Sigmoid colon (tissue), 7 donors: Measurements from ENCODE around the gene PDE4A. TPM values are rescaled to one million over a fixed set of nuclear protein-coding genes. Genes with fewer than 3 reads are reported as not detected.
"Not testable (repeated sequence)": the region's sequence is repeated elsewhere in the genome, so short reads cannot be mapped to it uniquely, and the experiment has no call there.

Source experiments
- DNase-seq: peaks from one replicate; pipeline ENCODE4 v3.0.0-alpha.2; 2019
- H3K27ac ChIP-seq, 4 donors: fragments of 200-600 bp; sonication (generic); one replicate each; pipeline ENCODE4 v1.5.1; 2016 to 2019; ENCODE audit warnings: mild to moderate bottlenecking in 1 of 4
- H3K27me3 ChIP-seq, 3 donors: fragments of 200-600 bp; sonication (generic); one replicate each; pipeline ENCODE4 v1.5.1; 2019; ENCODE audit warnings: mild to moderate bottlenecking in 1 of 3
- H3K36me3 ChIP-seq, 4 donors: fragments of 200-600 bp; sonication (generic); one replicate each; pipeline ENCODE4 v1.5.1; 2016 to 2019
- H3K4me1 ChIP-seq, 4 donors: fragments of 200-600 bp; sonication (generic); one replicate each; pipeline ENCODE4 v1.5.1; 2017 to 2019
- H3K4me3 ChIP-seq, 4 donors: fragments of 200-600 bp; sonication (generic); one replicate each; pipeline ENCODE4 v1.5.1; 2017 to 2019; ENCODE audit warnings: mild to moderate bottlenecking in 2 of 4, moderate library complexity in 1 of 4
- H3K9me3 ChIP-seq, 4 donors: fragments of 200-600 bp in 3 of 4; sonication (generic) in 3 of 4; one replicate each; pipeline versions ENCODE4 v1.5.1 to v1.6.1; 2013 to 2019
- EP300 ChIP-seq, 4 donors: sonication (generic); formaldehyde crosslinking; IDR thresholded peaks; one replicate each; pipeline ENCODE4 v1.6.1; 2017; ENCODE audit warnings: antibody characterized with exemption in 4 of 4
- POLR2A ChIP-seq, 2 donors: fragments of 450-650 bp; IDR thresholded peaks; one replicate each; pipeline ENCODE4 v1.6.1; 2016; ENCODE audit warnings: antibody characterized with exemption in 2 of 2, mild to moderate bottlenecking in 2 of 2, moderate library complexity in 2 of 2
- POLR2AphosphoS5 ChIP-seq, 4 donors: sonication (generic); formaldehyde crosslinking; IDR thresholded peaks; one replicate each; pipeline ENCODE4 v1.6.1; 2017; ENCODE audit warnings: antibody characterized with exemption in 4 of 4
- WGBS, 2 donors: extraction: QIAGEN DNeasy Blood & Tissue Kit; methylation state at CpG; one replicate each; pipeline ENCODE4 v1.1.7; 2013; 5-methylcytosine and 5-hydroxymethylcytosine counted together
- intact Hi-C: fragments of 100-400 bp; cut with DNase I; formaldehyde crosslinking; loops from one replicate; pipeline ENCODE4 v1.15.1; 2023
- polyA plus RNA-seq, 3 donors: library from polyadenylated mRNA; stranded (reverse); fragments of 200-250 nt; gene quantifications; one replicate each; pipeline ENCODE4 v1.2.3, GENCODE V29; 2013
- total RNA-seq, 4 donors: library from RNA; depleted of rRNA; stranded (reverse); fragments of >200 nt; gene quantifications; one replicate each; pipeline ENCODE4 v1.1.0, GENCODE V29; 2016
- TF ChIP-seq, protein P1 (sequence below), 4 experiments: fragments of 450-650 bp in 3 of 4; fragments of 200-600 bp in 1 of 4; IDR thresholded peaks; one replicate each; pipeline ENCODE4 v1.5.1; 2016 to 2019; ENCODE audit warnings: antibody characterized with exemption in 4 of 4, mild to moderate bottlenecking in 3 of 4, moderate library complexity in 2 of 4
- donor health status: healthy with polysubstance abuse.
- donor health status: Bipolar disorder and iron deficiency.
- donor health status: healthy.

The PDE4A gene
- total and polyA plus RNA-seq, 7 donors, result 4.2 to 14.7 (median 7.6) TPM

- Histone ChIP-seq H3K27ac (peak overlapping the region in 2 of 4 donors; percentile 41 to 49), H3K4me3 (peak overlapping the region in 1 of 4 donors; percentile 29), H3K27me3 (no peaks in the 10 kb centered on the region), H3K9me3 (no peaks in the 10 kb centered on the region), H3K4me1 (peaks cover 0 to 13% (median 7%) of the 10 kb centered on the region in 4 donors), H3K36me3 (peaks cover 0 to 31% (median 14%) of the 10 kb centered on the region in 4 donors)
- WGBS, 2 donors, result 37 to 38% methylated on average over 8 of the region's 8 CpGs
- no peak for DNase-seq
- TF ChIP-seq POLR2AphosphoS5 (IDR thresholded peaks at IDR 0.05) (no peak), POLR2A (IDR thresholded peaks at IDR 0.05) (no peak), EP300 (IDR thresholded peaks at IDR 0.05) (no peak)
- TF ChIP-seq, protein P1, sequence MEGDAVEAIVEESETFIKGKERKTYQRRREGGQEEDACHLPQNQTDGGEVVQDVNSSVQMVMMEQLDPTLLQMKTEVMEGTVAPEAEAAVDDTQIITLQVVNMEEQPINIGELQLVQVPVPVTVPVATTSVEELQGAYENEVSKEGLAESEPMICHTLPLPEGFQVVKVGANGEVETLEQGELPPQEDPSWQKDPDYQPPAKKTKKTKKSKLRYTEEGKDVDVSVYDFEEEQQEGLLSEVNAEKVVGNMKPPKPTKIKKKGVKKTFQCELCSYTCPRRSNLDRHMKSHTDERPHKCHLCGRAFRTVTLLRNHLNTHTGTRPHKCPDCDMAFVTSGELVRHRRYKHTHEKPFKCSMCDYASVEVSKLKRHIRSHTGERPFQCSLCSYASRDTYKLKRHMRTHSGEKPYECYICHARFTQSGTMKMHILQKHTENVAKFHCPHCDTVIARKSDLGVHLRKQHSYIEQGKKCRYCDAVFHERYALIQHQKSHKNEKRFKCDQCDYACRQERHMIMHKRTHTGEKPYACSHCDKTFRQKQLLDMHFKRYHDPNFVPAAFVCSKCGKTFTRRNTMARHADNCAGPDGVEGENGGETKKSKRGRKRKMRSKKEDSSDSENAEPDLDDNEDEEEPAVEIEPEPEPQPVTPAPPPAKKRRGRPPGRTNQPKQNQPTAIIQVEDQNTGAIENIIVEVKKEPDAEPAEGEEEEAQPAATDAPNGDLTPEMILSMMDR (IDR thresholded peaks at IDR 0.05), result no peak
- intact Hi-C loops, result no loop called here
These were observed 40.3 kb downstream of the PDE4A start for GRCh38 chr19:10460714-10461046.

GRCh38 chr19:10461047-10461949 is 41.0 kb downstream of the PDE4A start:
- peaks cover 0 to 36% (median 16%) of the 10 kb centered on the region in 4 donors for H3K36me3 ChIP-seq
- TF ChIP-seq POLR2A (IDR thresholded peaks at IDR 0.05) (no peak), POLR2AphosphoS5 (IDR thresholded peaks at IDR 0.05) (no peak), EP300 (IDR thresholded peaks at IDR 0.05) (no peak)
- TF ChIP-seq, protein P1 (IDR thresholded peaks at IDR 0.05), result no peak
- WGBS, 2 donors, result 6 to 15% methylated on average over 45 of the region's 45 CpGs
- no peaks in the 10 kb centered on the region for H3K9me3 ChIP-seq
- peak; percentile 98 for DNase-seq
- H3K4me1 ChIP-seq, result peaks cover 0 to 13% (median 7%) of the 10 kb centered on the region in 4 donors
- H3K27ac ChIP-seq, result peak overlapping the region; percentile 23 to 60 (median 42)
- no peaks in the 10 kb centered on the region for H3K27me3 ChIP-seq
- intact Hi-C loops, result no loop called here
- H3K4me3 ChIP-seq, result peak overlapping the region in 3 of 4 donors; percentile 30 to 43 (median 41)

- H3K9me3 ChIP-seq, H3K27me3 ChIP-seq, DNase-seq, H3K4me3 ChIP-seq, intact Hi-C loops: not testable (repeated sequence)
- H3K36me3 ChIP-seq, result peaks cover 0 to 44% (median 19%) of the 10 kb centered on the region in 4 donors
- 92 to 96% methylated on average over 15 of the region's 15 CpGs for WGBS, 2 donors
- peak overlapping the region in 2 of 4 donors; percentile 47 to 60 for H3K27ac ChIP-seq
- peaks cover 0 to 13% (median 7%) of the 10 kb centered on the region in 4 donors for H3K4me1 ChIP-seq
These were observed 41.7 kb downstream of the PDE4A start for GRCh38 chr19:10462042-10462441.

- no peaks in the 10 kb centered on the region for H3K27me3 ChIP-seq
- intact Hi-C loops, result no loop called here
- TF ChIP-seq, protein P1 (IDR thresholded peaks at IDR 0.05), result no peak
- TF ChIP-seq EP300 (IDR thresholded peaks at IDR 0.05) (no peak), POLR2A (IDR thresholded peaks at IDR 0.05) (no peak), POLR2AphosphoS5 (IDR thresholded peaks at IDR 0.05) (no peak)
- H3K36me3 ChIP-seq, result peaks cover 0 to 48% (median 24%) of the 10 kb centered on the region in 4 donors
- H3K4me3 ChIP-seq, result no peak overlapping the region
- H3K27ac ChIP-seq, result no peak overlapping the region
- no peaks in the 10 kb centered on the region for H3K9me3 ChIP-seq
- H3K4me1 ChIP-seq, result peaks cover 0 to 13% (median 7%) of the 10 kb centered on the region in 4 donors
- DNase-seq, result no peak
- WGBS, 2 donors, result 76 to 88% methylated on average over 4 of the region's 4 CpGs
These were observed 42.2 kb downstream of the PDE4A start for GRCh38 chr19:10462557-10462956.

DNA sequence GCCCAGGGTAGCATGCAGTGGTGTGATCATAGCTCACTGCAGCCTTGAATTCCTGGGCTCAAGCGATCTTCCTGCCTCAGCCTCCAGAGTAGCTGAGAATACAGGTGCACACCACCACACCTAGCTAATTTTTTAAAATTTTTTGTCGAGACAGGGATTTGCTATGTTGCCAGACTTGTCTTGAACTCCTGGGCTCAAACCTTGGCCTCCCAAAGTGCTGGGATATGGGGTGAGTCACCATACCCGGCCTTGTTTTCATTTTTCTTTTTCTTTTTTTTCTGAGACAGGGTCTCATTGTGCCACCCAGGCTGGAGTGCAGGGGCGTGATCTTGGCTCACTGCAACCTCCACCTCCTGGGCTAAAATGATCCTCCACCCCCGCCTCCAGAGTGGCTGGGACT is 44.1 kb downstream of the PDE4A start:
- TF ChIP-seq POLR2AphosphoS5 (IDR thresholded peaks at IDR 0.05), result no peak
- TF ChIP-seq POLR2A (IDR thresholded peaks at IDR 0.05), result no peak
- no peak for TF ChIP-seq EP300 (IDR thresholded peaks at IDR 0.05)
- TF ChIP-seq, protein P1 (IDR thresholded peaks at IDR 0.05), result no peak

More for the DNA sequence above, 44.1 kb downstream of the PDE4A start:
- no peaks in the 10 kb centered on the region for H3K27me3 ChIP-seq
- H3K36me3 ChIP-seq, result peaks cover 0 to 42% (median 25%) of the 10 kb centered on the region in 4 donors
- WGBS, 2 donors, result 90 to 93% methylated on average over 5 of the region's 5 CpGs
- peaks cover 0 to 13% (median 7%) of the 10 kb centered on the region in 4 donors for H3K4me1 ChIP-seq
- H3K4me3 ChIP-seq, result no peak overlapping the region
- H3K9me3 ChIP-seq, result no peaks in the 10 kb centered on the region
- no peak for DNase-seq
- intact Hi-C loops, result no loop called here
- no peak overlapping the region for H3K27ac ChIP-seq
